ENCODE measurements around the gene TRIM17. TPM values are rescaled to one million over a fixed set of nuclear protein-coding genes. Genes with fewer than 3 reads are reported as not detected.
A peak's percentile ranks its signal among the peaks of the same experiment; 100 is the strongest.

The TRIM17 gene
- total and polyA plus RNA-seq, 5 donors from 2014 or later = 0.30 to 0.61 (median 0.41) TPM; not detected in 1

DNA sequence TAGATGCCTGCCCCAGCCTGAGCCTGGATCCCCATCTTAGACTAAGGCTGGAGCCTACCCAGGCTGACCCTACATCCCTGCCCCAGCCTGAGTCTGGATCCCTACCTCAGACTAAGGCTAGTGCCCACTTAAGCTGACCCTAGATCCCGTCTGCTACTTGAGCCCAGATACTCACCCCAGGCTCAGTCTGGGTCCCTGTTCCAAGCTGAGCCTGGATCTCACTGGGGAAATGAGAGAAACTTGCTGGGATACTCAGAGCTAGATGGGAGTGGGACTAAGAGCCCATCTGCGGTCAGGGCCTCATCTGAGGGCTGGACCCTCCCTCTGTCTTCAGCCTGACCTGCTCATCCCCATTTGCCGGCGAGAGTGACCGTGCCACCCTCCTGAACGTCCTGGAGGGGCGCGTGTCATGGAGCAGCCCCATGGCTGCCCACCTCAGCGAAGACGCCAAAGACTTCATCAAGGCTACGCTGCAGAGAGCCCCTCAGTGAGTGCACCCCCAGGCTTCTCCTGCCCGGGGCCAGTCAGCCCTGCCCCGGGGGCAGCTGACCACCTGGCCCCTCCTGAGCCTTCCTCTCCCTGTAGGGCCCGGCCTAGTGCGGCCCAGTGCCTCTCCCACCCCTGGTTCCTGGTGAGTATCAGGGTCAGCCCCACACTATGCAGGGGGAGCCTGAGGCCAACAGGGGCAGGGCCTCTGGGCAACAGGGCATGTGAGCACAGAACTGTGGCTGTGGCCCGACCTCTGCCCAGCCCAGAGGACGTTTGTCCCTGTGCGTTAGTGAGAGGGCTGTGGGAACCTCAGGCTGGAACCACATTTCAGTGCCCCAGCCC lies 46.8 kb downstream of the TRIM17 start:
- H3K4me3 Mint-ChIP-seq = no peak overlapping the region
- ATAC-seq (ENCODE audit: low read depth in 2 of 2) (no peak), DNase-seq (no peak)
- H3K36me3 Mint-ChIP-seq = no peaks in the 10 kb centered on the region
- no peaks in the 10 kb centered on the region for H3K36me3 ChIP-seq (ENCODE audit: control insufficient read depth, insufficient read depth, low read length)
- H3K27ac ChIP-seq (ENCODE audit: insufficient read depth, low read length, poor library complexity, severe bottlenecking) = no peak overlapping the region
- H3K9me3 Mint-ChIP-seq = no peaks in the 10 kb centered on the region
- H3K4me1 Mint-ChIP-seq = no peaks in the 10 kb centered on the region
- no peak overlapping the region for H3K4me3 ChIP-seq (ENCODE audit: low read depth, low read length)
- no peak overlapping the region for H3K27ac Mint-ChIP-seq
- H3K9me3 ChIP-seq (ENCODE audit: control insufficient read depth in 2 of 2, low read length in 2 of 2) = no peaks in the 10 kb centered on the region
- H3K27me3 Mint-ChIP-seq = no peaks in the 10 kb centered on the region
- H3K4me1 ChIP-seq (ENCODE audit: control insufficient read depth, insufficient read depth, low read length, poor library complexity, severe bottlenecking) = no peaks in the 10 kb centered on the region
- no peaks in the 10 kb centered on the region for H3K27me3 ChIP-seq (ENCODE audit: control insufficient read depth, insufficient read depth, low read length)

DNA sequence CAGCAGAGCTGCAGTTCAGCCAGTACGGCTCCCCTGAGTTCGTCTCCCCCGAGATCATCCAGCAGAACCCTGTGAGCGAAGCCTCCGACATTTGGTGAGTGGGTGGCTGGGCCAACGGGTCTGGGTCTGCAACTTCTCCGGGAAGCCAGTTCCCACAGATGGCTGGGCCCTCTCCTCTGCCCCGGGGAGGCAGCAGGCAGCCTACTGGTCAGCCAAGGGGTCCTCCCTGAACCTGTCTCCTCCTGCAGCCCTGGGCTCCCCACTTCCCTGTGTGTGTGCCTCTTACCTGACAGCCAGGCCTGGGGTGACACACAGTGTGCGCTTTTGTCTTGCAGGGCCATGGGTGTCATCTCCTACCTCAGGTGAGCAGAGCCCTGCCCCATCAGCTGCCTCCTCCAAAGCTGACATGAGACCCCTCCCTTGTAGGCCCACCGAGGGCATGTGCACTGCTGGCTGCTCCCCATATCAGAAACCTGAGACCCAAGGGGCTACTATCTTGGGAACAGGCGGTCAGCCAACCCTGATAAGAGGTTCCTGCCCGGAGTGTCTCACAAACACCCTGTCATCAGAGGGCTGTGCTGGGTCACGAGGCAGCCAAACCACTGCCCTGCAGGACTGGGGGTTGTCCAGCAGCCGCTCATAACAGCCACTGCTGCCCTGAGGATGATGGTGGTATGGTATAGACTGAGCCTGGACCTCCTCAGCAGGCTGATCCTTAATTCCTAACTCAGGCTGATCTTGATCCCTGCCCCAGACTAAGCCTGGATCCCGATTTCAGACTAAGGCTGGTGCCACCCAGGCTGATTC lies 47.7 kb downstream of the TRIM17 start:
- H3K27ac ChIP-seq (ENCODE audit: insufficient read depth, low read length, poor library complexity, severe bottlenecking) = no peak overlapping the region
- no peaks in the 10 kb centered on the region for H3K27me3 ChIP-seq (ENCODE audit: control insufficient read depth, insufficient read depth, low read length)
- H3K4me3 ChIP-seq (ENCODE audit: low read depth, low read length) = no peak overlapping the region
- H3K27me3 Mint-ChIP-seq = no peaks in the 10 kb centered on the region
- no peaks in the 10 kb centered on the region for H3K36me3 ChIP-seq (ENCODE audit: control insufficient read depth, insufficient read depth, low read length)
- no peak for ATAC-seq (ENCODE audit: low read depth in 2 of 2)
- H3K9me3 ChIP-seq (ENCODE audit: control insufficient read depth in 2 of 2, low read length in 2 of 2) = no peaks in the 10 kb centered on the region
- H3K4me1 ChIP-seq (ENCODE audit: control insufficient read depth, insufficient read depth, low read length, poor library complexity, severe bottlenecking) = no peaks in the 10 kb centered on the region
- DNase-seq = no peak
- H3K4me3 Mint-ChIP-seq = no peak overlapping the region
- peak overlapping the region in 1 of 3 donors; percentile 7 for H3K27ac Mint-ChIP-seq
- H3K9me3 Mint-ChIP-seq = no peaks in the 10 kb centered on the region
- H3K4me1 Mint-ChIP-seq = no peaks in the 10 kb centered on the region
- no peaks in the 10 kb centered on the region for H3K36me3 Mint-ChIP-seq

DNA sequence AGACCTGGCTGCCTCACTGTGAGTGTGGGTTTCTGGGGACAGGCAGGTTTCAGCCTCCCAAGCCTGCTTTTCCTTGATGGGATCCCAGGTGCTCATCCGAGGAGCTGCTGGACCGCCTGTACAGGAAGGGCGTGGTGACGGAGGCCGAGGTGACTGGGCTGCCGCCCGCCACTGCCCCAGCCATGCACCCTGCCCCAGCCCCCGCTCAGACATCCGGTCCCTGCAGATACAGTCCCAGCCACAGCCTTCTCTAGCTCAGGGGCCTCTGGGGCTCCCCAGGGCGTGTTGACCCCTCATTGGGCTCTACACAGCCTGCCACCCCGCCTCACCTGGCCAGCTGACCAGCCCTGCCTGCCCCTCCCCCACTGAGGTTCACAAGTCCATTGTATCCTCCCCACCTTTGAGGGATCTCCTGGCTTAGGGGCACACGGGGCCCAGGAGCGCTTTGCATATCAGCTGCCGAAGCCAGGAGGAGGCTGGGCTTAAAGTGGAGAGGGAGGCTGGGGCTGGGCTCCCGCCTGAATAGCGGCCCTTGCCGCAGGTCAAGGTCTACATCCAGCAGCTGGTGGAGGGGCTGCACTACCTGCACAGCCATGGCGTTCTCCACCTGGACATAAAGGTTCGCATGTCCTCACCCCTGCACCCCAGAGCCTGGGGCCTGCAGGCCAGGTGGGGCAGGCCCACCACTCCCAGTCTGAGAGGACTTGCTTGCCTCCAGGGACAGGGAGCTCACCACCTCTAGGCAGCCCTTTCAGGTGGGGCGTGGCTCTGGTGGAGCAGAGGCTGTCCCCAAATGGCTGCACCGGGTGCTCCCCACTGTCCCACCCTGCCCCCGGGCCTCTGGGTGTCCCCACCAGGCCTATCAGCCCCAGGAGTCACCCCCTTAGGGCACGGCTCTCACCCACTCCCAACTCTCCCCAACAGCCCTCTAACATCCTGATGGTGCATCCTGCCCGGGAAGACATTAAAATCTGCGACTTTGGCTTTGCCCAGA lies 48.6 kb downstream of the TRIM17 start:
- DNase-seq (no peak), ATAC-seq (ENCODE audit: low read depth in 2 of 2) (no peak)
- no peak overlapping the region for H3K27ac ChIP-seq (ENCODE audit: insufficient read depth, low read length, poor library complexity, severe bottlenecking)
- H3K4me1 ChIP-seq (ENCODE audit: control insufficient read depth, insufficient read depth, low read length, poor library complexity, severe bottlenecking) = no peaks in the 10 kb centered on the region
- H3K27ac Mint-ChIP-seq = peak overlapping the region in 1 of 3 donors; percentile 7
- no peaks in the 10 kb centered on the region for H3K36me3 Mint-ChIP-seq
- H3K27me3 Mint-ChIP-seq = no peaks in the 10 kb centered on the region
- H3K9me3 ChIP-seq (ENCODE audit: control insufficient read depth in 2 of 2, low read length in 2 of 2) = no peaks in the 10 kb centered on the region
- H3K4me1 Mint-ChIP-seq = no peaks in the 10 kb centered on the region
- H3K4me3 ChIP-seq (ENCODE audit: low read depth, low read length) = no peak overlapping the region
- H3K27me3 ChIP-seq (ENCODE audit: control insufficient read depth, insufficient read depth, low read length) = no peaks in the 10 kb centered on the region
- H3K9me3 Mint-ChIP-seq = no peaks in the 10 kb centered on the region
- H3K4me3 Mint-ChIP-seq = peak overlapping the region in 1 of 4 donors; percentile 2
- no peaks in the 10 kb centered on the region for H3K36me3 ChIP-seq (ENCODE audit: control insufficient read depth, insufficient read depth, low read length)

DNA sequence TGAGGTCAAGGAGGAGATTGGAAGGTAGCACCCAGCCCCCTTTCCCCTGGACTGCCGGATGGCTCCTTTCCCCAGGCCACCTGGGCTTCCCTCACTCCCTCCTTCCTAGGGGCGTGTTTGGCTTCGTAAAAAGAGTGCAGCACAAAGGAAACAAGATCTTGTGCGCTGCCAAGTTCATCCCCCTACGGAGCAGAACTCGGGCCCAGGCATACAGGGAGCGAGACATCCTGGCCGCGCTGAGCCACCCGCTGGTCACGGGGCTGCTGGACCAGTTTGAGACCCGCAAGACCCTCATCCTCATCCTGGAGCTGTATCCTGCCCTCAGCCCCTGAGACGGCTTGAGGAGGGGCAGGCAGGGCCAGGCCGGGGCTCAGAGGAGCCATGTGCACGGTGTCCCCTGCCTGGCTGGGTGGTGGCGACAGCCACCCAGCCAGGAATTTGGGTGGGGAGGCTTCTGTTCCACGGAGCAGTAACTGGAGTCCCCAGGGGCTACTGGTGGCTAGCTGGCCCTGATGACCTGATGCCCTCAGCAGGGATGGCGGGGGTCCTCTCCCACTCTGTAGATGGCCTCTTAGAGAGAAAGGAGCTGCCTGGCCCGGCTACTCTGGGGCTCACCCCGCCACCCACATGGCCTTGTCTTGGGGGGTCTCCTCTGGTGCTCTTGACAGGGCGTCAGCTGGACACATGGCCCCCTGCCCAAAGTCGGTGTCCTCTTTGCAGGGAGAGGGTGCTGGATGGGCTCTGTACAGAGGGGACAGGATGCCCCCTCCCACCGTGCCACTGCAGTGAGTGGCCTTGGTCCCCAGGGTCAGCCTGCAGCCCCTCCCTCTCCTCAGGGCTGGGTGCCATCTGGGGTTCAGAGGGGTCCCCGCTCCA lies 49.6 kb downstream of the TRIM17 start:
- Histone ChIP-seq H3K27ac (ENCODE audit: insufficient read depth, low read length, poor library complexity, severe bottlenecking) (no peak overlapping the region), H3K36me3 (ENCODE audit: control insufficient read depth, insufficient read depth, low read length) (no peaks in the 10 kb centered on the region), H3K4me1 (ENCODE audit: control insufficient read depth, insufficient read depth, low read length, poor library complexity, severe bottlenecking) (no peaks in the 10 kb centered on the region), H3K27me3 (ENCODE audit: control insufficient read depth, insufficient read depth, low read length) (no peaks in the 10 kb centered on the region), H3K9me3 (ENCODE audit: control insufficient read depth in 2 of 2, low read length in 2 of 2) (no peaks in the 10 kb centered on the region), H3K4me3 (ENCODE audit: low read depth, low read length) (no peak overlapping the region)
- no peaks in the 10 kb centered on the region for H3K27me3 Mint-ChIP-seq
- H3K4me3 Mint-ChIP-seq = no peak overlapping the region
- no peak overlapping the region for H3K27ac Mint-ChIP-seq
- DNase-seq = no peak
- H3K4me1 Mint-ChIP-seq = no peaks in the 10 kb centered on the region
- H3K36me3 Mint-ChIP-seq = no peaks in the 10 kb centered on the region
- no peaks in the 10 kb centered on the region for H3K9me3 Mint-ChIP-seq
- no peak for ATAC-seq (ENCODE audit: low read depth in 2 of 2)

DNA sequence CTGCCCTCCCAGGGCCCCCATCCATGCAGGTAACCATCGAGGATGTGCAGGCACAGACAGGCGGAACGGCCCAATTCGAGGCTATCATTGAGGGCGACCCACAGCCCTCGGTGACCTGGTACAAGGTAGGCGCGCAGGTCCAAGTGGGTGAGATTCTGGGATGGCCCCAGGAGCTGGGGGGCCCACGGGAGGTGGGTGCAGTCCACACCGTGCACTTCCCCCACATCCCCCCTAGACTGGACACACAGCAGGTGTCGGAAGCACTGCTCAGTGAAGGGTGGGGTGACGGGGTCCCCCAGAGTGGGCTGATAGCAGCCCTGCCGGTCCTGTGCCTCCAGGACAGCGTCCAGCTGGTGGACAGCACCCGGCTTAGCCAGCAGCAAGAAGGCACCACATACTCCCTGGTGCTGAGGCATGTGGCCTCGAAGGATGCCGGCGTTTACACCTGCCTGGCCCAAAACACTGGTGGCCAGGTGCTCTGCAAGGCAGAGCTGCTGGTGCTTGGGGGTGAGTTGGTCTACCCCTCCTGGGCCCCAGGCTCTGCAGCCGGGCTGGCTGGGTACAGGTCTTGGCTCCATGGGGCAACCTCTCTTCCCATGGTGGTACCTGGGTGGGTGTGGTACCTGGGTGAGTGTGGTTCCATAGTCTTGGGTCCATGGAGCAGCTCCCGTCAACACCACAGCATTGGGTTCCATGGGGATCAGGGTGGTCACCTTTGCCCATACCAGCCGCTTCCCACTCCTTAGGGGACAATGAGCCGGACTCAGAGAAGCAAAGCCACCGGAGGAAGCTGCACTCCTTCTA lies 50.4 kb downstream of the TRIM17 start:
- DNase-seq (no peak), ATAC-seq (ENCODE audit: low read depth in 2 of 2) (no peak)
- no peaks in the 10 kb centered on the region for H3K36me3 ChIP-seq (ENCODE audit: control insufficient read depth, insufficient read depth, low read length)
- Mint-ChIP-seq H3K9me3 (no peaks in the 10 kb centered on the region), H3K36me3 (no peaks in the 10 kb centered on the region), H3K4me1 (no peaks in the 10 kb centered on the region), H3K4me3 (no peak overlapping the region), H3K27ac (no peak overlapping the region), H3K27me3 (no peaks in the 10 kb centered on the region)
- no peak overlapping the region for H3K27ac ChIP-seq (ENCODE audit: insufficient read depth, low read length, poor library complexity, severe bottlenecking)
- no peaks in the 10 kb centered on the region for H3K9me3 ChIP-seq (ENCODE audit: control insufficient read depth in 2 of 2, low read length in 2 of 2)
- H3K27me3 ChIP-seq (ENCODE audit: control insufficient read depth, insufficient read depth, low read length) = no peaks in the 10 kb centered on the region
- no peaks in the 10 kb centered on the region for H3K4me1 ChIP-seq (ENCODE audit: control insufficient read depth, insufficient read depth, low read length, poor library complexity, severe bottlenecking)
- no peak overlapping the region for H3K4me3 ChIP-seq (ENCODE audit: low read depth, low read length)

DNA sequence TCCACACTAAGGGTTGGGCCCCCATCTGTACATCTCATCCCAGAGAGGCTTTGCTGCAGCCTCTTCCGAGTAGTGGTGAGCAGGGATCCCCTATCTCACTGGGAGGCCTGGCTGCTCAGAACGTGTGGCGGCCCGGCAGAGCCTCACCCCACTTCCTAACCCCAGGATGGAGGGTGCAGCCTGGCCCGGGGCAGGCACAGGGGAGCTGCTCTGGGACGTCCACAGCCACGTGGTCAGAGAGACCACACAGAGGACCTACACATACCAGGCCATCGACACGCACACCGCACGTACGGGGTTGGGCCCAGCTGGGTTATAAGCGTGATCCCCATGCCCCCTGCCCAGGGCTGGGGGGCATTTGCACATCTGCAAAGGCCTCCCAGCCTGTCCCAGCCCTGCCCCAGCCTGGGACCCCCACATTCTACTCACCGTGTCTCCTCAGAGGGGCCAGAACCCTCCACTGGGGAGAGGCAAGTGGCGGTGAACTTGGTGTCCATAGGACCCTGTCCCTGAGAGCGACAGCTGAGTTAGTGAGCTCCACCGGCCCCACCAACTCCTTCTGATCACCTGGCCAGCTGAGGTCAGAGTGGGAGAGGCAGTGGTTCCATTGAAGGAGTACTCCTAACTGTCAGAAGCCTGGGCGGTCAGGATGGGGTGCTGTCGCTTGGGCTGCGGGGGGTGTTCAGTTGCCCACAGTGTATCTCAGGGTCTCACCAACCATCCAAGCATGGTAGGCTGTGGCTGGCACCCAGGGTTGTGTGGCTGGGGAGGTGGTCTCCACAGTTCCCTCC lies 51.2 kb downstream of the TRIM17 start:
- Histone ChIP-seq H3K27me3 (ENCODE audit: control insufficient read depth, insufficient read depth, low read length) (no peaks in the 10 kb centered on the region), H3K9me3 (ENCODE audit: control insufficient read depth in 2 of 2, low read length in 2 of 2) (no peaks in the 10 kb centered on the region), H3K36me3 (ENCODE audit: control insufficient read depth, insufficient read depth, low read length) (no peaks in the 10 kb centered on the region), H3K27ac (ENCODE audit: insufficient read depth, low read length, poor library complexity, severe bottlenecking) (no peak overlapping the region), H3K4me3 (ENCODE audit: low read depth, low read length) (no peak overlapping the region), H3K4me1 (ENCODE audit: control insufficient read depth, insufficient read depth, low read length, poor library complexity, severe bottlenecking) (no peaks in the 10 kb centered on the region)
- Mint-ChIP-seq H3K4me3 (no peak overlapping the region), H3K9me3 (no peaks in the 10 kb centered on the region), H3K36me3 (no peaks in the 10 kb centered on the region), H3K27me3 (no peaks in the 10 kb centered on the region), H3K4me1 (no peaks in the 10 kb centered on the region), H3K27ac (no peak overlapping the region)
- ATAC-seq (ENCODE audit: low read depth in 2 of 2) = no peak
- no peak for DNase-seq

Data from CD4-positive, CD25-positive, alpha-beta regulatory T cell (primary cell).